HG02840 (cell line): Measurements from ENCODE around the gene CNTN1.

Experiments used
- ATAC-seq: cut with Tn5 transposase; IDR thresholded peaks from one replicate; pipeline ENCODE4 v1.9.1; 2021; ENCODE audit warnings: mild to moderate bottlenecking, moderate library complexity, moderate number of reproducible peaks; ENCODE audit not compliant: unreplicated experiment, low FRiP score

Gene CNTN1

DNA sequence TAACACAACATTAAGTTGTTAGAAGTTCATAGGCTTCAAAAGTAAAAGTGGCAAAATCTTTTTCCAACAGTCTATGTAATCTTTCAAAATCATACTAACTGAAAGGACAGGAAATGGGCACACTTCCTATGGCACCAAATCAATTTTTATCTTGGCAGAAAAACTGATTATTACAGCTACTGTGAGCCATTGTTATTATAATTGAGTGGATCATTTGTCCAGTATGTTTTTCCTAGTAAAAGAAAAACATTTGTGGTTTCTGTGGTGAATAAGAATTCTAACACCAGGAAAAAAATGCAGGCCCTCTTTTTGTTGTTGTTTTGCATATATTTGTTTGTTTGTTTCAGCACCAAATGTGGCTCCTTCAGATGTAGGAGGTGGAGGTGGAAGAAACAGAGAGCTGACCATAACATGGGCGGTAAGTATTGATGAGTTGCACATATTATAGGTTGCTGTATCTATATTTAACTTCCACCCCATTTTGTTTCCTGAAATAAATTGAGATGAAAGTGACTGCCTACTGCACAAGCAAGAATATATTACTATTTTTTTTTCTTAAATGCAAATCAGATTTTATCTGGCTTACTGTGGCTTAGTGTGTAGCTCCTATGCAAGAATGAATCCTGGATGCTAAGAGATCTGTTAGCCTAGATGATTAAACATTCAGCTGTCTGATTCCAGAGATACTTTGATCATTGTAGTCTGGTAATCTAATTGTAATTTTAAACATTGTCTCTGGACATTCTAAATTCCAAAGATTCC, 321.8 kb downstream of the CNTN1 start:
- no peak for ATAC-seq

DNA sequence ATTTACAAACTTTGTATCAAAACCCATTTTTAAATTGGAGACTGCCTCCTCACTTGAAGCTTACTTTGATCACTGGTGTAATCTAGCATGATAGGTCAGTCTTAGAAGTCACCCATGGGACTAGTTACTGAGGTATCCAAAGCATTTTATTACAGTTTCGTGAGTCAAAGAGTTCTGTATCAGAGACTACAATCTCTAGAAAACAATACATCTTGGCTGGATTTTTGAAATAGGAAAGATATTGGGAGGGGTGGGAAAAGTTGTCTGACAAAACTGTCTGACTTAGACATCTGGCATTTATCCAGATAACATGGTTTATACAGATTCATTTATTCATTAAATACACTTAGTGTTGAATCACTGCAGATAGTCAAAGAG, 322.4 kb downstream of the CNTN1 start:
- no peak for ATAC-seq

DNA sequence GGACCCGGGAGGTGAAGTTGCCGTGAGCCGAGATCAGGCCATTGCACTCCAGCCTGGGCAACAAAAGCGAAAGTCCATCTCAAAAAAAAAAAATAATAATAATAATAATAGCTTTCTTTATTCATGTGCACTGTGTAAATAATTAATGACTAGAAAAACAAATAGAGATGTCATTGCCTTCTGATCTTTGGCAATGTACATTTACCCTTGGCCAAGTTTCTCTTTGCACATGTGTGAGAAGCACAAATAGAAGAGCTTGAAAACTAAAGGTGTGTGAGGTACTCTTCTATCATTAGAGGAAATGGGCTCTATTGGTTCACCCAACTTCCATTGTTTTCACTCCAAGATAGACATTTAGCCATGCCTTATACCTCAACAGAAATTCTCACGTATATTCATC, 325.8 kb downstream of the CNTN1 start:
- no peak for ATAC-seq

DNA sequence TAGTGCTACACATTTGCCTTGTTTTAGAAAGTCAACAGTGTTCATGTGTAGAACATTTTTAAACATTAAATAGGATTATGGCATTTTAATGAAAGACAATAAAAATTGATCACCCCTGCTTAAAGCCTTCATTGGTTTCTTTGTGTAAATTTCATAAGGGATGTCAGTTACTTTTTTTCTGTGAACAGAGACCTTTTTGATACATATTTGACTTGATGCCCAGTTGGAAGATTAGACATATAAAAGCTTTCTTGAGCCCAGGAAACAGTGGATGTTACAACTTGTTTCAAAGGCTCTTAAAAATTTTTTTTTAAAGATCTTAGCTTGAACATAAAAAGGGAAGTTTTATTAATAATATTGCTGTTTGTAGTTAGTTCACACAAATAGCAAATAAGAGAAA, 327.2 kb downstream of the CNTN1 start:
- ATAC-seq, result no peak

DNA sequence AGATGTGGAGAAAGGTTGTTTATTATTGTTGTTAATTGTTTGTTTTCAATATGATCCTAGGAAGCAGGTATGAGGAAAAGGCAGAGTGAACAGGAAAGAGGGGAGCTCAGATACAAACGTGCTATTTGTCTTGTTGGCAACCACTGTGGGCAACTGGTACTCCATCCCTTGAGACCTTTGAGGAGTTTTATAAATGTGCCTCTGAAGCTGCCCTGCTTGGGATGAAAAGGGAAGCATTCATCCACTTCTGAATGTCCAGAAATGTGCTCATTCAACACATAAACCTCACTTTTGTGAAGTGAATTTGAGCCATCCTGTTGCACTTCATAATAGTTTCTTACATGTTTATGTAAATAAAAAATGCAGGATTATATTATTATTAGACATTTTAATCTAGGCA, 331.6 kb downstream of the CNTN1 start:
- ATAC-seq, result no peak

DNA sequence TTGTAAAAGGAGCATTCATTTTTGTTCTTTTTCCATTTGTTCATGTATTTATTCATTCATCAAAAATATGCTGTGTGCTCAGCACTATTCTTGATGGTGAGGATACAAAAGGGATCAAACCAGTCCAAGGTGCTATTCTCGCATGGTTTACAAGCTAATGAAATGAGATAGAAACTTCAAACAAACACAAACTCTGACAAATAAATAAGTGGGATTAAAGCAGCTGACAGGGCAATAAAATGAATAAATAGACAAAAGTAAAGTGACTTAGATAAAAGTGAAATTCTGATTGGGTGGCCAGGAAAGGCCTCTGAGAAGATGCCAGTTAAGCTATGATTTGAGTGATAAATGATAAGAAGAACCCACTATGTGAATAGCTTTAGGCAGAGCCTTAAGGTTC, 333.9 kb downstream of the CNTN1 start:
- ATAC-seq, result no peak

DNA sequence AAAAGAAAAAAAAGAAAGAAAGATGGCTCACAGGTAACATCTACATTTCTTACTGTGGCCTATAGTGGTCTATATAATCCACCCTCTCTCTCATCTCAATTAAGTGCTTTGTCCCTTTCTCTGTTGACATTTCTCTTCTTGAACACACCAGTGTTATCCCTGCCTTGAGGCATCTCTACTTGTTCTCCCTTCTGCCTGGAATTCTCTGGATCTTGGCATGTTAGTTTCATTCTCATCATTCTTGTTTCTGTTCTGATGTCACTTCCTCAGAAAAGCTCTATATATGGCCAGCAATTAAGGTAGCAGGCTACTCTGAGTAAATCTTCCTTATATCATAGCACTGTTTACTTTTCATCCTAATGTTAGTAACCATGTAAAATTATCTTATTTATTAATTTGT, 340.1 kb downstream of the CNTN1 start:
- no peak for ATAC-seq

DNA sequence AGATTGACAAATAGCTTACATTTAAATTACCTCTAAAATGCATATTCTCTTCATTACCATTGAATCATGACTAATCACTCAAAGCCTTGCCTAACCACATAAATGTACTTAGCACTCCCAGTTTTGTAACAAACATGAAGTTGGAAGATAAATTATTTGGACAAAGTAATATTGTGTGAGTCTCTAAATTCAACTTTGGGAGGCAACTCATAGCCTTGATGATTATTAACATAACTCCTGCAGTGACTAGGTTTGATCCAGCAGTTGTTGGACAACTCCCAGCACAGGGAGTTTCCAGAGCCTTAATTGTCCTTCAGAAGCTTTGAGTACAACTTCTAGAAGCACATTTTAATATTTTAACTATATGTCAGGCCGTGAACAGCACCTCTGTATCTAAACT, 342.4 kb downstream of the CNTN1 start:
- no peak for ATAC-seq

DNA sequence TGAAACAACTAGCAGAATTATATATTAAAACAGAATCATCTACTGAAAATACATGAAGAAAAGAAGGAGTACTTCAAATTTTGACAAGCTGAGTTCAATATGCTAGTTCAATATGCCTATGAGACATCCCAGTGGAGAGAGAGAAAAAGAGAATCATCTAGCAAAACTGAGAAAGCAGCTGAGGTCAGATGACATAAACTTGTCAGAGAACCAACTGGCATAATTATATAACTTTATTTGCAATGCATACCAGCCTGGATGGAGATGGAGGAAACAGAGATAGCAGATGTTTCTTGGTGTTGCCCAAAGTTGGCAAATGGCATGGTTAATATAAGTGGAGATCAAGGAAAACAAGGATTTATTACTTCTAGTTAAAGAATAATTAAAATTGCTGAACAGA, 347.2 kb downstream of the CNTN1 start:
- ATAC-seq, result no peak

DNA sequence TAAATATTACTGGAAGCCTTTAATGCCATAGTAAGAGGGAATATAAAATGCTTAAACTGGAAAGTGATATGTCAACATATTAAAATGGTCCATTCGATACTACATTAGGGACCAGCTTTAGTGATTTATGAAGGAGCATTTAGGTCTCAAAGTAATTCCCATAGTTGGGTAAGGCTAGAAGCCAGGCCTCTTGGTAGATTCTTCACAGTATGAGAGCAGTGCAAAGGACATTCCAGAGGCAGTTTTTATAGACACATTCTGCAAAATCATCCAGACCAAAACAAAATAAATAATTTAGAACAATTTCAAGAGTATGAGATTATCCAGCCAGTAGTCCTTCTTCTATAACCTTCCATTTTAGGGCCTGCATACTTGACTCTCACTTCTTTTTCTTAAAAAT, 353.3 kb downstream of the CNTN1 start:
- no peak for ATAC-seq

DNA sequence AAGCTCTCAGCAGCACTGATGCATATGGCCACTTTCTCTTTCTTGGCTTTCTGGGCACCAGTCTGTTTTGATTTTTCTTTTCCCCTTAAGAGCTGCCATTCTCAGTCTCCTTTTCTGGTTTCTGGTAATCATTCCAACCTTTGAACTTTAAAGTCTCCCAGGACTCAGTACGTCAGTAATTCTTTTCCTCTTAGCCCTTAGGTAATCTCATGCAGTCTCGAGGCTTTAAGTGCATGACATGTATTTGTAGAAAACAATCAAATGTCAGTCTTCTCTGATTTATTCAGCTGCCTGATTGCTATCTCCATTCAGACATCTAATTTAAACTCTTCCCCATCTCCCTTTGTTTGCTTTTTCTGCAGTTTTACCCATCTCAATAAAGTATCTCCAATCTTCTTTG, 356.8 kb downstream of the CNTN1 start:
- no peak for ATAC-seq

DNA sequence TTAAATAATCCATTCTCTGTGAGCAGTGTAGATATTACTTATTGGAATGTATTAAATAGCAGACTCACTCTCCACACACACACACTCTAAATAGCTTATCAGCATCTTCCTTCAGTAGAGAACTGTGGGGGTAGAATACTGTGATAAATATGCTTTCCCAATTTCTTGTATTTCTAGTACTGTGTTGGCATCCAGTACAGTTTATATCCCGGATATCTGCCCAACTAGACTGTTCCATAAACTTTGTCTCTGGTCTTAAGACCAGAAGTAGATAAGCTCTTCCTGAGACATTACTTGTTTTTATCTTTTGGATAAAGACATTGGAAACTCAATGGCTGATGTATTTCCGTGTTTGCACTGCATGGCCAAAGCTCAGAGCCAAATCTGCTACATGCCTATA, 359.7 kb downstream of the CNTN1 start:
- no peak for ATAC-seq

DNA sequence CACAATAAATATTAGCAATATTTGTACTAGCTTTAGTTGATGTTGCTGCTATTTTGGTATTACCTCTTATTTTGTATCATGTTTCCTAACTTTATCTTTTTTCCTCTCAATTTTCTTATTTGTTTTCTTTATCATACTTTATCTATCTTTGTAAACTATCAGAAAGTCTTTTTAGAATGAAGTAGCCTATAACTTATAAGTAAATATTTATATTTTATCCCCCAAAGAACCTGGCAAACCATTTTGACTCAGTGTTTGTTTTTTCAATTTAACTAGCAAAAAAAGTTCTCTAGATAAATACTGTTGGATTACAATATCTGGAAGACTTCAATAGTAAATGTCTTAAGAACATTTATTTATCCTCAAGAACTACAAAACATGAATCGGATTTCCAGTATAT, 360.2 kb downstream of the CNTN1 start:
- no peak for ATAC-seq

DNA sequence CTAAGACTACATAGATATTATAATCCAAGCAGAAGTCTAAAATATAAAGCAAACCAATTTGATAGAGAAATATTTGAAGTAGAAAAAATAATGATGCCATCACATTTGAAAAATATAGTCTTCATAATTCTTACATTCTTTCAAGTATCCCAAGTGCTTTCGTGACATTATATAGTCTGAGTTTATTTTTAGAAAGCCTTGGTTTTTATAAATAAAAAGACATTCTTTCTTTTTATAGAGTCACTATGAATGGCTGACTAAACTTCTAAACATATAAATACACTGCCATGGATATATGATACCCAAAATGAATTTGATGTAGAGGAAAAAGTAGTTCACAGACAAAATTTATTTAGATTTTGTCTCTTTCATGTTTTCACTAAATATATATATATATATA, 360.8 kb downstream of the CNTN1 start:
- ATAC-seq, result no peak

DNA sequence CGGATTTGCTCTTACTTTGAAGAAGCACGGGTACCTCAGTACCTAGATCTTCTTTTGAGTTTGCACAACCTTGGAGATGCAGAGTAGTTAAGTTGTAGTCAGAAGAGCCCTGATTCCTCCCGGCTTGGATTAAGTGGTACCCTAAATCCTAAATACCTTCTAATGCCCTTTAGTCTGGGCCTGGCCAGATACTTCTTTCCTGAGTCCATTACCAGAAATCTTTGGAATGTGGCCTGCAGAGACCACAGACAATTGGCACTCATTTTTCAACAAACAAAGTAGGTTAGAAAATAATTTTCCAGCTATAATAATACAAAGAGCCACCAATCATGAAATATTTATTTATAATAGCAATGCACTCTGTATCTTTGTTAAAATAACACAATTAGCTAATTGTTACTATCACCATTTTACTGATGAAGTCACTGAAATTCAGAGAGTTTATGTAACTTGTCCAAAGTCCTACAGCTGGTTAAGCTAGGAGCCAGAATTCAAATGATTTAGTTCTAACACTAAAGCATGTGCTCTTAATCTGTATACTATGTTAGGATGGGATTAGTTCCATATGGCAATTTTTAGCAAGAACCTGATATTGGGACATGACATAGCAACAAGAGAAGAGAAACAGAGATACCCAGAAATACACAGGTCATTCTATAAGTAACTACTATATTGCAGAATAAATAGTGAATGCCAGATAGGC, 363.8 kb downstream of the CNTN1 start:
- ATAC-seq, result no peak

DNA sequence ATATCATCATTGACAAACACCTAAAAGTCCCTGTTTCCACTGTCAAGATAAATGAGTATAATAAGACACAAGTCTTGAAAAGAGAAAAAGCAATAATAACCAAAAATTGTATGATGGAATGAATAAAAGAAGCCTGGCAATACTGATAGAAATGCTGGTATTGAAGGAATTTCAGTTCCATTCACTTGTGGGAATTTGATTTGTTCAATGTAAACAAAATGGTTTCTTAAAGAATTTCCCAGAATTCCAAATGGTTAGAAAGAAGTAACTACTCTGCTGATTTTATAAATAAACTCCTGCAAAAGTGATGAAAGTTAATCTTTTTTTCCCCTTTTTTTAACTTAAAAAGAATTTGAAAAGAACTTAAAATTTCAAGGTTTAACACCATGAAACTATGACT, 366.0 kb downstream of the CNTN1 start:
- ATAC-seq, result no peak

DNA sequence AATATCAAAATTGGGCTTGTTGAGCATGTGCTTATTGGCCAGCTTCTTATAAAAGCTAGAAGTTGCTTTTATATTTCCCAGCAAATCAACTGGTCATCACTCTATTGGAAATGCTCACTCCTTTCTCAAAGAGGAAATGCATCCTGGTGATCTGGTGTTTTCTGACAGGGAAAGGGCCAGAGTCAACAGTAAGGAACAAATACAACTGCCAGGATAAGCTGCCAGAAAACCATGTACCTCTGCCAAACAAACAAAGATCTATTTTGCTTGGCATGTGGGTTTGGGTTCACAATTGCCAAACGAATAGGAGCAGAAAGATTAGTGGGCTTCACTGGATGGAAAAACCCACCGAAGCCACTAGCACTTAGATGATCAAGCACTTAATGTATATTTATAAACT, 369.0 kb downstream of the CNTN1 start:
- no peak for ATAC-seq

DNA sequence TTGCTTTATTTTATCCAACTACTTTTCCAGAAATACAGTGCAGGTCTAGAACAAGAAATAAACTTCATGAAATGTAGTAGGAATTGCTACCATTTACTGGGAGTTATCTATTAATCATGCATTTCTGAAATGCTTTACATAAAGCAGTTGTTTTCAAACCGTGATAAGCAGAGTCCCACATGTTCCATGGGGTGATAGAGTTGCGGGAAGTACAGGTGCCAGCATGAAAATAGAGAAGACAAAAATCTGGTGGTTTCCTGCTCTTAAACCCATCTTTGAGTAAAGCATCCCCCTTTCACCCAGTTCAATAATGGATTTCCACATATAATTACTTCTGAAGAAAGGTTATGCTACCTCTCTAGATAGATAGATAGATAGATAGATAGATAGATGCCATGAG, 372.2 kb downstream of the CNTN1 start:
- ATAC-seq, result no peak

DNA sequence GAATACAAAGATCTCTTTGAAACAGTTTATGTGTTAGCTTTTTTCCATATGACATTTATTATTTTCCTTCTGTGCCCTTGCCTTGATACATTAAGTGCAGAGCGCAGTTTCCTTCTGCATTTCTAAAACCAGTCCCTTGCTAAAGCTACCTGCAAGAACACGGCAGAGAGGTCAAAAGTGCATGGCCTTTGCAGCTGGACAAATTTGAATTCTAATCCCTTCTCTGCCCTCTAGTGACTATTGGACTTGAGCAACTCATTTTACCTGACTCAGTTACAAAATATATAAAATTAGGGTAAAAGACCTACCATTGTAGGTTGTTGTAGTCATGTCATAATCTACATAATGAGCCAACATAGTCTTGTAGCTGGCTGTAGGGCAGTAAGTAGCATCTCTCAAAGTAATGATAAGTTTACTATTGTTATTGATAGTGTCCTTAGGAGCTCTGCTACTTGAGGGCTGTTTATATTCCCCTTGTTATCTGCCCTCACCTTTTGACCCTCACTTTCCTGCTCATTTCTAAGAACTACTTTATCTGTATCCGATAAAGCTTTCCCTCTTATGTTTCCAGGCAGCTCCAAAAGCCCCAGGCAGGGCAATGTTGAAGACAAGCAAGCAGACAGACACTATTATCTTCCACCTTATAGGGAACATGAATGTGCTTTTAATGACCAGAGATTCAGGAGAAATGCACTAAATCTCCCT, 375.9 kb downstream of the CNTN1 start:
- no peak for ATAC-seq

DNA sequence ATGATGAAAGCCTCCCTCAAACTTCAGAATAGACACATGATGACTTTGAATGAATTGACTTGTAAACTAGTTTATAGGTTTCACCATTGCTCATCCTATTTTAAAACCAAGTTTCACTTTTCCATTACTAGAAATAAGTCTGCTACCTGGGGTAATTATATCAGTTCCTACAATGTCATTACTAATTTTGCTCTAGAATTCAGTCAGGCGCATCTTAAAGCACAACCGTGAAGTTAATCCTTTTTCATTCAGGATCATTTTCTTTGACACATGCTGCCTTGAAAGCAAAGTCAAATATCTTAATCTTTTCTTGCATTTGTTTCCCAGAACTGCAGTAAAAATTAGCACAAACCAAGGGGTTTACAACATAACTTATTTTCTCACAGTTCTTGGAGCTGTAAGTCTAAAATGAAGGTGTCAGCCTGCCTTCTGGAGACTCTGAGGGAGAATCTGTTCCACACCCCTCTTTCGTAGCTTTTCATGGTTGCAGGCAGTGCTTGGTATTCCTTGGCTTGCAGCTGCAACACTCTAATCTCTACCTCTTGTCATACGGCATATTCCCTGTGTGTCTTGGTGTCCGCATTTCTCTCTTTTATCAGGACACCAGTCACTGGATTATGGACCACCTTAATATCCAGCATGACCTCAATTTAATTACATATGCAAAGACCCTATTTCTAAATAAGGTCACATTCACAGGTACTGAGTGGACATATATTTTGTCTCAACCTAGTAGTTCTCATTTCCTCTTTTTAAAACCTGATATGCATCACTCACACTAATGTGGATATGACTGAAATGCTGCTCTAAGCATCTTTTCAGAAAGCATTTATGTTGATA, 381.6 kb downstream of the CNTN1 start:
- no peak for ATAC-seq

DNA sequence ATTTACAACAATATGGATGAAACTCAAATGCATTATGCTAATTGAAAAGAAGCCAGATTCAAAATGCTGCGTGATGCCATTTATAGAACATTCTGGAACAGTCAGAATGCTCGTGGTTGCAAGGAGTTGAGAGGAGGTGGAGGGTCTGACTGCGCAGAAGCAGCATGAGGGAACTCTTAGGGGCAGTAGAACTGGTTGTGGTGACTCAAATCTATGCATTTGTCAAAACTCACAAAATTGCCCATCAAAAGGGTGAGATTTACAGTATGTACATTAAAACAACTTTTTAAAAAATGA, 382.2 kb downstream of the CNTN1 start:
- ATAC-seq, result no peak
